GM23248 (cell line): Measurements from ENCODE around the gene APBA2. TPM values are rescaled to one million over a fixed set of nuclear protein-coding genes. Genes with fewer than 3 reads are reported as not detected.
A peak's percentile ranks its signal among the peaks of the same experiment; 100 is the strongest.
"Not testable (repeated sequence)": the region's sequence is repeated elsewhere in the genome, so short reads cannot be mapped to it uniquely, and the experiment has no call there.

Source experiments
- DNase-seq: peaks from one replicate; pipeline ENCODE4 v3.0.0-alpha.2; 2015
- H2AFZ ChIP-seq: fragments of 200-600 bp; sonication (generic); 2 replicates; pipeline ENCODE4 v1.6.1; 2016; ENCODE audit warnings: antibody characterized with exemption
- H3F3A ChIP-seq: fragments of 200-600 bp; sonication (generic); 2 replicates; pipeline ENCODE4 v1.6.1; 2016; ENCODE audit warnings: mild to moderate bottlenecking, antibody characterized with exemption, mixed run types; ENCODE audit not compliant: insufficient read depth
- H3K27ac ChIP-seq: fragments of 200-600 bp; sonication (generic); 2 replicates; pipeline ENCODE4 v1.5.1; 2016; ENCODE audit warnings: mild to moderate bottlenecking
- H3K27me3 ChIP-seq: fragments of 200-600 bp; sonication (generic); replicated peaks from 2 replicates; pipeline ENCODE4 v1.6.1; 2016; ENCODE audit warnings: mild to moderate bottlenecking; ENCODE audit not compliant: insufficient read depth
- H3K36me3 ChIP-seq: fragments of 200-600 bp; sonication (generic); 2 replicates; pipeline ENCODE4 v1.6.1; 2016; ENCODE audit warnings: low read depth, mild to moderate bottlenecking
- H3K4me1 ChIP-seq: fragments of 200-600 bp; sonication (generic); 2 replicates; pipeline ENCODE4 v1.6.1; 2016; ENCODE audit warnings: mild to moderate bottlenecking; ENCODE audit not compliant: insufficient read depth
- H3K4me2 ChIP-seq: fragments of 200-600 bp; sonication (generic); one replicate; pipeline ENCODE4 v1.6.1; 2016; ENCODE audit warnings: mild to moderate bottlenecking; ENCODE audit not compliant: unreplicated experiment
- H3K4me3 ChIP-seq: fragments of 200-600 bp; sonication (generic); 2 replicates; pipeline ENCODE4 v1.5.1; 2016; ENCODE audit warnings: mild to moderate bottlenecking
- H3K79me2 ChIP-seq: fragments of 200-600 bp; sonication (generic); 2 replicates; pipeline ENCODE4 v1.6.1; 2016; ENCODE audit warnings: mild to moderate bottlenecking; ENCODE audit not compliant: insufficient read depth
- H3K9ac ChIP-seq: fragments of 200-600 bp; sonication (generic); 2 replicates; pipeline ENCODE4 v1.6.1; 2016; ENCODE audit warnings: mild to moderate bottlenecking
- H3K9me2 ChIP-seq: fragments of 200-600 bp; sonication (generic); 2 replicates; pipeline ENCODE4 v1.6.1; 2016; ENCODE audit warnings: mixed run types, mild to moderate bottlenecking, moderate library complexity; ENCODE audit not compliant: insufficient read depth
- H3K9me3 ChIP-seq: fragments of 200-600 bp; sonication (generic); one replicate; pipeline ENCODE4 v1.6.1; 2017; ENCODE audit warnings: low read depth
- H4K20me1 ChIP-seq: fragments of 200-600 bp; sonication (generic); 2 replicates; pipeline ENCODE4 v1.6.0; 2016; ENCODE audit not compliant: insufficient read depth
- EZH2 ChIP-seq: fragments of 200-600 bp; sonication (generic); IDR thresholded peaks from 2 replicates; pipeline ENCODE4 v1.6.1; 2018; ENCODE audit warnings: antibody characterized with exemption, mild to moderate bottlenecking; ENCODE audit not compliant: insufficient read depth, poor library complexity, severe bottlenecking
- EZH2phosphoT487 ChIP-seq: fragments of 200-600 bp; sonication (generic); IDR thresholded peaks from 2 replicates; pipeline ENCODE4 v1.6.1; 2018; ENCODE audit warnings: antibody characterized with exemption, moderate library complexity, mild to moderate bottlenecking, low read depth; ENCODE audit not compliant: insufficient read depth
- WGBS, 2 experiments: methylation state at CpG; one replicate each; pipeline ENCODE4 v1.1.6; 2015 to 2017; ENCODE audit warnings: low lambda C conversion rate in 2 of 2, low coverage in 1 of 2; ENCODE audit errors: missing lambda C conversion rate in 2 of 2; 5-methylcytosine and 5-hydroxymethylcytosine counted together
- in situ Hi-C: fragments of 300-500 bp; cut with MboI; formaldehyde crosslinking; loops from 2 replicates; pipeline ENCODE4 v1.15.0; 2020
- polyA plus RNA-seq: library from polyadenylated mRNA; unstranded; fragments of >200 nt; fragmentation: Nextera tagmentation; extraction: Ambion mirVana; gene quantifications from 2 replicates; pipeline ENCODE4 v1.2.1, GENCODE V29; 2016
- total RNA-seq: library from RNA; depleted of rRNA; stranded (reverse); fragments of >200 nt; shearing (Covaris generic); gene quantifications from 2 replicates; pipeline ENCODE4 v1.2.3, GENCODE V29; 2014

Gene APBA2
- total and polyA plus RNA-seq, 2 experiments from 2014 or later = 0.23 to 0.65 TPM

- WGBS, 2 experiments = 50 to 57% methylated on average over 9 to 10 of the region's 10 CpGs
- in situ Hi-C loops = no loop called here
Observed at GRCh38 chr15:29099131-29099880, 213.5 kb downstream of the APBA2 start.

DNA sequence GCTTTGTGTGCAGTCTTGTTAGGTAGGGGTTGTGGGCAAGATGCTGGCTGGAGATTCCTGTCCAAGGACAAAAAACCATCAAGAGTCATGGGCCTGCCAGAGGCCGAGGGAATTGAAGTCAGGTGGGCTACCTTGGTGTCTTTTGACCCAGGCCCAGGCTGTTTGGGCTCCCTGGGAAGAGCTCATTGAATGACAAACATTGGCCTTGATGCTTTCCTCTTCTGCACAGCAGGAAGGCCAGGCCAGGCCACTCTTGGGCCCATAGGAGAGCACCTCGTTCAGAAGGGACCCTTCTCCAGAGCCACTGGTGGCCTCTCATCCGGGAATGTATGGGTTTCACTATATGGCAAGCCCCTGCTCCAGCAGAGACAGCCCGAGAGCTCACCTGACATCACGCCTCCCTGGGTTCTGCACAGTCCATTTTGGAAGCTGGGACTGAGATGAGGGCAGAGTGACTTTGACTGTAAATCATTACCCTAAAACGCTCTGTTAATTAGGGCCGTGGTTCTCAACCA, 214.8 kb downstream of the APBA2 start:
- in situ Hi-C loops = no loop called here
- DNase-seq = no peak

More at GRCh38 chr15:29099131-29099880, 213.5 kb downstream of the APBA2 start:
- Histone ChIP-seq H3K4me2 (no peak overlapping the region), H3K4me1 (no peaks in the 10 kb centered on the region), H3K9me2 (no peaks in the 10 kb centered on the region), H2AFZ (no peak overlapping the region), H3K27ac (no peak overlapping the region), H3F3A (no peaks in the 10 kb centered on the region), H3K4me3 (no peak overlapping the region), H3K9ac (no peak overlapping the region), H3K9me3 (no peaks in the 10 kb centered on the region), H3K79me2 (no peaks in the 10 kb centered on the region), H3K27me3 (peaks cover 8% of the 10 kb centered on the region), H4K20me1 (no peaks in the 10 kb centered on the region), H3K36me3 (no peaks in the 10 kb centered on the region)
- no peak for DNase-seq
- TF ChIP-seq EZH2phosphoT487 = no peak
- no peak for TF ChIP-seq EZH2

GRCh38 chr15:29101491-29101890, 215.7 kb downstream of the APBA2 start:
- Histone ChIP-seq H3K4me2 (no peak overlapping the region), H3K36me3 (no peaks in the 10 kb centered on the region), H3K27me3 (peaks cover 2% of the 10 kb centered on the region), H3K9me2 (no peaks in the 10 kb centered on the region), H3K9ac (no peak overlapping the region), H3K27ac (no peak overlapping the region), H3K79me2 (no peaks in the 10 kb centered on the region), H3K4me3 (no peak overlapping the region), H3K4me1 (no peaks in the 10 kb centered on the region), H4K20me1 (no peaks in the 10 kb centered on the region), H3K9me3 (no peaks in the 10 kb centered on the region), H2AFZ (no peak overlapping the region), H3F3A (no peaks in the 10 kb centered on the region)
- 79% methylated on average over 15 to 16 of the region's 16 CpGs for WGBS, 2 experiments
- no peak for DNase-seq
- TF ChIP-seq EZH2phosphoT487 = no peak
- TF ChIP-seq EZH2 = no peak
- in situ Hi-C loops = no loop called here

More for the DNA sequence above, 214.8 kb downstream of the APBA2 start:
- no peaks in the 10 kb centered on the region for H3K9me2 ChIP-seq
- no peaks in the 10 kb centered on the region for H3K4me1 ChIP-seq
- H3F3A ChIP-seq = no peaks in the 10 kb centered on the region
- H3K27me3 ChIP-seq = peaks cover 8% of the 10 kb centered on the region
- H3K27ac ChIP-seq = no peak overlapping the region
- no peak for TF ChIP-seq EZH2phosphoT487
- no peak for TF ChIP-seq EZH2
- H3K4me3 ChIP-seq = no peak overlapping the region
- WGBS, 2 experiments = 28 to 44% methylated on average over 6 to 7 of the region's 7 CpGs
- H3K4me2 ChIP-seq = no peak overlapping the region
- H3K36me3 ChIP-seq = no peaks in the 10 kb centered on the region
- H3K9ac ChIP-seq = no peak overlapping the region
- no peaks in the 10 kb centered on the region for H4K20me1 ChIP-seq
- H3K9me3 ChIP-seq = no peaks in the 10 kb centered on the region
- H2AFZ ChIP-seq = no peak overlapping the region
- no peaks in the 10 kb centered on the region for H3K79me2 ChIP-seq

DNA sequence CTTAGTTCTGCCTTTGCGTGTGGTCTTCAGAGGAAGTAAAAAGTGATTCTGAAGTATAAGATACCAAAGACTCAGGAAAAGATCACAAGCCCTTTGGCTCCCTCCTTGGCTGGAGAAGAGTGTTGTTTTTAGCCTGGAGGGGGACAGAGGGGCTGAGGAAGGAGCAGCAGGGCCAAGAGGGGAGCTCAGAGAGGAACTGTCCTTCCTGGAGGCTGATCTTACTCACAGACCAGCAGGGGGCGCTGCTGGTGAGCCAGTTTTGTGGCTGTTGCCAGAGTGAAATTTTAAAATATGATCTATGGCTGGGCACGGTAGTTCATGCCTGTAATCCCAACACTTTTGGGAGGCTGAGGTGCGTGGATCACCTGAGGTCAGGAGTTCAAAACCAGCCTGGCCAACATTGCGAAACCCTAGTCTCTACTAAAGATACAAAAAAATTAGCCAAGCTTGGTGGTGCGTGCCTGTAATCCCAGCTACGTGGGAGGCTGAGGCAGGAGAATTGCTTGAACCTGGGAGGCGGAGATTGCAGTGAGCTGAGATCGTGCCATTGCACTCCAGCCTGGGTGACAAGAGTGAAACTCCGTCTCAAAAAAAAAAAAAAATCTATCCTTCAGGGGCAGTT, 216.5 kb downstream of the APBA2 start:
- H3K36me3 ChIP-seq, H3K79me2 ChIP-seq, H3F3A ChIP-seq, H3K4me3 ChIP-seq, H3K9me3 ChIP-seq, H4K20me1 ChIP-seq, H3K27me3 ChIP-seq, H2AFZ ChIP-seq, H3K27ac ChIP-seq, H3K9ac ChIP-seq, H3K4me2 ChIP-seq, in situ Hi-C loops, H3K4me1 ChIP-seq, H3K9me2 ChIP-seq: not testable (repeated sequence)
- DNase-seq = peak; percentile 64
- 72% methylated on average over 10 of the region's 10 CpGs for WGBS, 2 experiments
